ENCODE data around the gene CMTM4.

CMTM4 gene

GRCh38 chr16:66678337-66678736, 18.2 kb downstream of the CMTM4 start:
- no peak for DNase-seq (ENCODE audit: low spot score)
- in situ Hi-C loops (cut with MboI; ENCODE audit: low sequenced_read_pairs, unreplicated experiment), result no loop called here
- TF ChIP-seq CTCF (IDR thresholded peaks at IDR 0.05; ENCODE audit: borderline replicate concordance, control extremely low read depth, extremely low read depth, insufficient read depth, missing control alignments), result no peak

DNA sequence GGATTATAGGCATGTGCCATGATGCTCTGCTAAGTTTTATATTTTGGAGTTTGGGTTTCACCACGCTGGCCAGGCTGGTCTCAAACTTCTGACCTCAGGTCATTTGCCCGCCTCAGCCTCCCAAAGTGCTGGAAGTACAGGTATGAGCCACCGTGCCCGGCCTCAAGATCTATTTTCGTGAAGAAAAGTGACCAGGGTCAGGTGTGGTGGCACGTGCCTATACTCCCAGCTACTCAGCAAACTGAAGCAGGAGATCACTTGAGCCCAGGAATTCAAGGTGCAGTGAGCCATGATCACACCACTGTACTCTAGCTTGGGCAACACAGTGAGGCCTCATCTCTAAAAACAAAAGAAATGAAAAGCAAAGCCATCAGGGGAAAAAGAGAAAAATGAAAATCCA, 18.7 kb downstream of the CMTM4 start:
- no peak for TF ChIP-seq CTCF (IDR thresholded peaks at IDR 0.05; ENCODE audit: borderline replicate concordance, control extremely low read depth, extremely low read depth, insufficient read depth, missing control alignments)
- in situ Hi-C loops (cut with MboI; ENCODE audit: low sequenced_read_pairs, unreplicated experiment), result no loop called here
- no peak for DNase-seq (ENCODE audit: low spot score)

GRCh38 chr16:66677179-66677578, 19.4 kb downstream of the CMTM4 start:
- no peak for TF ChIP-seq CTCF (IDR thresholded peaks at IDR 0.05; ENCODE audit: borderline replicate concordance, control extremely low read depth, extremely low read depth, insufficient read depth, missing control alignments)
- in situ Hi-C loops (cut with MboI; ENCODE audit: low sequenced_read_pairs, unreplicated experiment), result no loop called here
- DNase-seq (ENCODE audit: low spot score), result no peak

- in situ Hi-C loops (cut with MboI; ENCODE audit: low sequenced_read_pairs, unreplicated experiment), result no loop called here
- TF ChIP-seq CTCF (IDR thresholded peaks at IDR 0.05; ENCODE audit: borderline replicate concordance, control extremely low read depth, extremely low read depth, insufficient read depth, missing control alignments), result no peak
- DNase-seq (ENCODE audit: low spot score), result no peak
Measured at GRCh38 chr16:66676599-66676998, 19.9 kb downstream of the CMTM4 start.

DNA sequence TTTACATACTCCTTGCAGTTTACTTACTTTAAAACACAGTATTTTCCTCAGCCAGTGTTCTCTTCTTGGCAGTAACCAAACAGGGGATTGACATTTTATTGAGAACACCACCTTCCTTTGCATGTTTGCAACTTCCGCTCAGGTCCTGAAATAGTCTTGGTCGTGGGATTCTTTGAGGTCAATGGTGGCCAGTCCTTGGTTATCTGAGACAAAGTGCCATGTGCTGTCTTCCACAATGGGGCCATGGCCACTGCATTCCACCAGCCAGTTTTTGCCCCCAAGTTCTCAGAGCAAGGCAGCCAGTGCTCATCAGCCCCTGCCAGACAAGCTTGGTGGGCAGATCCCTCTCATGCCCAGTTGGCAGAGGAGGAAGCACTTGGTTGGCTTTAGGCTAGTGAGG, 22.9 kb downstream of the CMTM4 start:
- in situ Hi-C loops (cut with MboI; ENCODE audit: low sequenced_read_pairs, unreplicated experiment), result no loop called here
- DNase-seq (ENCODE audit: low spot score), result no peak
- TF ChIP-seq CTCF (IDR thresholded peaks at IDR 0.05; ENCODE audit: borderline replicate concordance, control extremely low read depth, extremely low read depth, insufficient read depth, missing control alignments), result no peak

DNA sequence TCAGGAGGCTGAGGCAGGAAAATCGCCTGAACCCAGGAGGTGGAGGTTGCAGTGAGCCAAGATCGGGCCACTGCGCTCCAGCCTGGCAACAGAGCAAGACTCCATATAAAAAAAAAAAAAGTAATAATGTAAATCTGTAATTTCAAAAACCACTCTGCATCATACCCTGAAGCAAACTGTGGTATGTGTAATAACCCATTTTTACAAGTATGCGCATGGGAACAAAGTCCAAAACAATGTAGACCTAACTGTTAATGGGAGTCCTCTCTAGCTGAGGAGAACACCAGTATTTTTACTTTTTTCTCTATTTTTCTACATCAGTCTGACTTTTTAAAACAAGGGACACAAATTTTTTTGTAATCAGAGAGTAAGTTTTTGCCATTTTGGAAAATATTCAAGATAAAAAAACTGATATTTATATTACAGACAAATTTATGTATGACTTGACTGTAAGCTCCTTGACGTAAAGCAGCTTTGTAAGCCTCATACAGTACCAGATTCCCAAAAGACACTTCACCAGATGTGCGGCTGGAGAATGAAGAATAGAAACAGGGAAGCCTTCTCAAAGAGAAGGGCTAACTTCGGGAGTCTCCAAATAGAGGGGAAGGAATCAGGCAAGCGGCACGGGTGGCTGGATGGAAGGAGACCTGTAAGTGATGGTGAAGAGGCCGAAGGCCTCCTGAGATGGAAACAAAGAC, 25.7 kb downstream of the CMTM4 start:
- in situ Hi-C loops (cut with MboI; ENCODE audit: low sequenced_read_pairs, unreplicated experiment), result no loop called here
- TF ChIP-seq CTCF (IDR thresholded peaks at IDR 0.05; ENCODE audit: borderline replicate concordance, control extremely low read depth, extremely low read depth, insufficient read depth, missing control alignments), result no peak
- no peak for DNase-seq (ENCODE audit: low spot score)

All from GM13976 (cell line).